Measurements from ENCODE around the gene KSR2. TPM values are rescaled to one million over a fixed set of nuclear protein-coding genes. Genes with fewer than 3 reads are reported as not detected.
"Not testable (repeated sequence)": the region's sequence is repeated elsewhere in the genome, so short reads cannot be mapped to it uniquely, and the experiment has no call there.

Gene KSR2
- total RNA-seq, 1 donor from 2014 or later = not detected

DNA sequence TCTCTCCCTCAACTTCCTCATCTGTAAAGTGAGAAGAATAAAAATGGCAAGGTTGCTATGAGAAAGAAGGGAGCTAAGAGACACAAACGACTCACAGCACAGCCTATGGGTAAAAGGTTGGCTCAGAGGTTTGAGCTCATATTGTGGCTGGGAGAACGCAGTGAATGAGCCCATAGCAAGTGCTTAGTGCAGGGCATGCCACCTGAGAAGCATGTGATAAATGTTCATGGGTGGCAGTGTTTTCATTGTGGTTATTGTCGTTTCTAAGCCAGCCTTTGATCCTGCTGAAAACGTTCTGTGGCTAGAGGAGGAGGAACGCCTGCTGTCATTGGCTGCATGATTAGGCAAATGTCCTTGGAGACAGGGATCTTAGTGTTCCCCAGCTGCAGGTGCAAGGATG lies 150.4 kb downstream of the KSR2 start:
- H3K4me3 ChIP-seq (ENCODE audit: low read depth, low read length) = no peak overlapping the region
- H3K36me3 ChIP-seq (ENCODE audit: control insufficient read depth, insufficient read depth, low read length) = no peaks in the 10 kb centered on the region
- DNase-seq (ENCODE audit: low read depth) (no peak), FAIRE-seq (no peak)
- H3K27me3 ChIP-seq (ENCODE audit: control insufficient read depth, insufficient read depth, low read length) = no peaks in the 10 kb centered on the region
- TF ChIP-seq, protein P1, sequence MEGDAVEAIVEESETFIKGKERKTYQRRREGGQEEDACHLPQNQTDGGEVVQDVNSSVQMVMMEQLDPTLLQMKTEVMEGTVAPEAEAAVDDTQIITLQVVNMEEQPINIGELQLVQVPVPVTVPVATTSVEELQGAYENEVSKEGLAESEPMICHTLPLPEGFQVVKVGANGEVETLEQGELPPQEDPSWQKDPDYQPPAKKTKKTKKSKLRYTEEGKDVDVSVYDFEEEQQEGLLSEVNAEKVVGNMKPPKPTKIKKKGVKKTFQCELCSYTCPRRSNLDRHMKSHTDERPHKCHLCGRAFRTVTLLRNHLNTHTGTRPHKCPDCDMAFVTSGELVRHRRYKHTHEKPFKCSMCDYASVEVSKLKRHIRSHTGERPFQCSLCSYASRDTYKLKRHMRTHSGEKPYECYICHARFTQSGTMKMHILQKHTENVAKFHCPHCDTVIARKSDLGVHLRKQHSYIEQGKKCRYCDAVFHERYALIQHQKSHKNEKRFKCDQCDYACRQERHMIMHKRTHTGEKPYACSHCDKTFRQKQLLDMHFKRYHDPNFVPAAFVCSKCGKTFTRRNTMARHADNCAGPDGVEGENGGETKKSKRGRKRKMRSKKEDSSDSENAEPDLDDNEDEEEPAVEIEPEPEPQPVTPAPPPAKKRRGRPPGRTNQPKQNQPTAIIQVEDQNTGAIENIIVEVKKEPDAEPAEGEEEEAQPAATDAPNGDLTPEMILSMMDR (IDR thresholded peaks at IDR 0.05; ENCODE audit: insufficient read depth, low read length, severe bottlenecking) = no peak

GRCh38 chr12:117809509-117809908 lies 159.3 kb downstream of the KSR2 start:
- no peaks in the 10 kb centered on the region for H3K36me3 ChIP-seq (ENCODE audit: control insufficient read depth, insufficient read depth, low read length)
- no peaks in the 10 kb centered on the region for H3K27me3 ChIP-seq (ENCODE audit: control insufficient read depth, insufficient read depth, low read length)
- DNase-seq (ENCODE audit: low read depth) (no peak), FAIRE-seq (no peak)
- TF ChIP-seq, protein P1 (IDR thresholded peaks at IDR 0.05; ENCODE audit: insufficient read depth, low read length, severe bottlenecking) = no peak
- no peak overlapping the region for H3K4me3 ChIP-seq (ENCODE audit: low read depth, low read length)

DNA sequence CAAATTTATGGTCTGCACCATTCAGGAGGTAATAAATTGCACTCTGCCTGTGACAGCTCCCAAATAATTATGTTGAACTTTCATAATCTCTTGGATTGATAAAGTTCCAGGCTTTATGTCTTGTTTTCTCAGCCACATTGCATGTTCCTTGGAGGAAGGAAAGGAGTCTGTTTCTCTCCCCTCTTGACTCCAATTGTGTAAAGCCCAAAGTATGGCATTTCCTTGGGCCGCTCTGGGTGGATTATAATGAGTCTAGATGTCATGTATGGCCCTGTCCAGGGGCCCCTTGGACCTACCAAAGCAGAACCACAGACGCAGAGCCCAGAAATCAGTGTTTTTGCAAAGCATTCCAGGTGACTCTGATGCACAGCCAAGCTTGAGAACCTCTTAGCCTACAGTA lies 160.8 kb downstream of the KSR2 start:
- no peaks in the 10 kb centered on the region for H3K27me3 ChIP-seq (ENCODE audit: control insufficient read depth, insufficient read depth, low read length)
- no peak for FAIRE-seq
- DNase-seq (ENCODE audit: low read depth) = no peak
- H3K36me3 ChIP-seq (ENCODE audit: control insufficient read depth, insufficient read depth, low read length) = no peaks in the 10 kb centered on the region
- TF ChIP-seq, protein P1 (IDR thresholded peaks at IDR 0.05; ENCODE audit: insufficient read depth, low read length, severe bottlenecking) = no peak
- H3K4me3 ChIP-seq (ENCODE audit: low read depth, low read length) = no peak overlapping the region

DNA sequence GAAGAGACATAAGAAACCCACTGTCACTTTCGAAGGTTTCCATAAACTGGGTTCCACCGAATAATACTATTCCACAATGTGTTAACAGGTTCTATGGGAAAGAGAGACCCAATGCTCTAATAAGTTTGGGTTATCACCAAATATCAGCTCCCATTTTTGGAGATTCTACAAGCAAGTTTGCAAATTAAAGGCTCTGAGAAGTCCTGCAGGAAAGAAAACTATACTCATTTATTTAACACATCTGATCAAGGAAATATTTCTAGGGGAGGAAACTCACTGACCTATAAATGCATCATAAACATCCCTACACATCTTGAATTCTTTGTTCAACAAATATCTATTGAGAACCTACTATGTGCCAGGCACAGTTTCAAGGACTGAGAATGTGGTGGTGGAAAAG lies 161.4 kb downstream of the KSR2 start:
- H3K4me3 ChIP-seq (ENCODE audit: low read depth, low read length) = no peak overlapping the region
- DNase-seq (ENCODE audit: low read depth) (no peak), FAIRE-seq (no peak)
- H3K36me3 ChIP-seq (ENCODE audit: control insufficient read depth, insufficient read depth, low read length) = no peaks in the 10 kb centered on the region
- H3K27me3 ChIP-seq (ENCODE audit: control insufficient read depth, insufficient read depth, low read length) = no peaks in the 10 kb centered on the region
- TF ChIP-seq, protein P1 (IDR thresholded peaks at IDR 0.05; ENCODE audit: insufficient read depth, low read length, severe bottlenecking) = no peak

GRCh38 chr12:117805865-117806264 lies 162.9 kb downstream of the KSR2 start:
- FAIRE-seq (no peak), DNase-seq (ENCODE audit: low read depth) (no peak)
- no peak overlapping the region for H3K4me3 ChIP-seq (ENCODE audit: low read depth, low read length)
- H3K36me3 ChIP-seq (ENCODE audit: control insufficient read depth, insufficient read depth, low read length) = no peaks in the 10 kb centered on the region
- no peaks in the 10 kb centered on the region for H3K27me3 ChIP-seq (ENCODE audit: control insufficient read depth, insufficient read depth, low read length)
- TF ChIP-seq, protein P1 (IDR thresholded peaks at IDR 0.05; ENCODE audit: insufficient read depth, low read length, severe bottlenecking) = no peak

DNA sequence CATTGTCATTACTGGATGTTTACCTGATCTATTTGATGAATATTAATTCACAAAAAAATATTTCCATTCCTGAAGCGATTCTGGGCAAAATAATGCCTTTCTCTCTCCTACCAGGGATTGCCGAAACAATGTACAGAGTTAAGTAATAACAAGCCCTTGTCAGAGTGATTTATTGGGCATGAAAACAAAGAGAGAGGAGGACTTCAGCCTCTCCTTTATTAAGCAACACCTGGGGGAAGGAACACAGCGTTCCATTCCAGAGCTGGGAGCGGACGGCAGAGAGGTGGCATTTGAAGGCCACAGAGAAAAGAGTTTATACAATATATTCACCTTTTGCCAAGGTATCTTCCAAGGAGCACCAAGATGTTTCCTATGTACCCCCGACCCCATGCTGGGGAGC lies 165.8 kb downstream of the KSR2 start:
- FAIRE-seq (no peak), DNase-seq (ENCODE audit: low read depth) (no peak)
- TF ChIP-seq, protein P1 (IDR thresholded peaks at IDR 0.05; ENCODE audit: insufficient read depth, low read length, severe bottlenecking) = no peak
- Histone ChIP-seq H3K36me3 (ENCODE audit: control insufficient read depth, insufficient read depth, low read length) (no peaks in the 10 kb centered on the region), H3K27me3 (ENCODE audit: control insufficient read depth, insufficient read depth, low read length) (no peaks in the 10 kb centered on the region), H3K4me3 (ENCODE audit: low read depth, low read length) (no peak overlapping the region)

GRCh38 chr12:117800711-117801110 lies 168.1 kb downstream of the KSR2 start:
- FAIRE-seq; DNase-seq (ENCODE audit: low read depth); H3K27me3 ChIP-seq (ENCODE audit: control insufficient read depth, insufficient read depth, low read length); H3K36me3 ChIP-seq (ENCODE audit: control insufficient read depth, insufficient read depth, low read length); H3K4me3 ChIP-seq (ENCODE audit: low read depth, low read length): not testable (repeated sequence)
